Neural cell (in vitro differentiated cells): ENCODE measurements around the gene RNF187. TPM values are rescaled to one million over a fixed set of nuclear protein-coding genes. Genes with fewer than 3 reads are reported as not detected.

Experiments used
- H2AFZ ChIP-seq: fragments of 200-600, 300-800 bp; sonication (generic), shearing (Covaris generic); 2 replicates; pipeline ENCODE4 v1.6.0; 2014; ENCODE audit warnings: low read depth, mild to moderate bottlenecking, antibody characterized with exemption, low read length, moderate library complexity
- H3F3A ChIP-seq: fragments of 200-600 bp; shearing (Covaris generic); 2 replicates; pipeline ENCODE4 v1.6.1; 2016; ENCODE audit warnings: mild to moderate bottlenecking, moderate library complexity, mixed read lengths, antibody characterized with exemption, low read length; ENCODE audit not compliant: insufficient read depth, poor library complexity, severe bottlenecking
- H3K27ac ChIP-seq: fragments of 200-600, 300-800 bp; sonication (generic), shearing (Covaris generic); 2 replicates; pipeline ENCODE4 v1.5.1; 2014; ENCODE audit warnings: mild to moderate bottlenecking, low read length, moderate library complexity
- H3K27me3 ChIP-seq: fragments of 300-800, 200-600 bp; sonication (generic), shearing (Covaris generic); 2 replicates; pipeline ENCODE4 v1.6.0; 2014; ENCODE audit warnings: mild to moderate bottlenecking, low read depth, low read length, moderate library complexity; ENCODE audit not compliant: insufficient read depth
- H3K36me3 ChIP-seq: fragments of 300-800, 200-600 bp; sonication (generic), shearing (Covaris generic); 2 replicates; pipeline ENCODE4 v1.5.1; 2014; ENCODE audit warnings: mild to moderate bottlenecking, antibody characterized with exemption, low read length, moderate library complexity; ENCODE audit not compliant: insufficient read depth
- H3K4me2 ChIP-seq: fragments of 300-800, 200-600 bp; sonication (generic), shearing (Covaris generic); 2 replicates; pipeline ENCODE4 v1.6.0; 2014; ENCODE audit warnings: mild to moderate bottlenecking, low read length
- H3K4me3 ChIP-seq: fragments of 300-800, 200-600 bp; sonication (generic), shearing (Covaris generic); 2 replicates; pipeline ENCODE4 v1.5.1; 2014; ENCODE audit warnings: mild to moderate bottlenecking, low read length, moderate library complexity
- H3K79me2 ChIP-seq: fragments of 200-600 bp; shearing (Covaris generic); replicated peaks from 2 replicates; pipeline ENCODE4 v1.6.0; 2014; ENCODE audit warnings: mild to moderate bottlenecking, low read length, moderate library complexity; ENCODE audit not compliant: insufficient read depth
- H3K9ac ChIP-seq: fragments of 300-800, 200-600 bp; sonication (generic), shearing (Covaris generic); 2 replicates; pipeline ENCODE4 v1.6.1; 2016; ENCODE audit warnings: mild to moderate bottlenecking, low read length, mixed read lengths
- H3K9me2 ChIP-seq: fragments of 200-600 bp; shearing (Covaris generic); 2 replicates; pipeline ENCODE4 v1.6.1; 2016; ENCODE audit warnings: mild to moderate bottlenecking, low read length, mixed read lengths; ENCODE audit not compliant: insufficient read depth
- H3K9me3 ChIP-seq: fragments of 200-600, 300-800 bp; sonication (generic), shearing (Covaris generic); 2 replicates; pipeline ENCODE4 v1.6.1; 2016; ENCODE audit warnings: mild to moderate bottlenecking, mixed run types, low read length, moderate library complexity, mixed read lengths
- H4K20me1 ChIP-seq: fragments of 200-600 bp; shearing (Covaris generic); 2 replicates; pipeline ENCODE4 v1.6.1; 2016; ENCODE audit warnings: mild to moderate bottlenecking, mixed run types; ENCODE audit not compliant: insufficient read depth
- CTCF ChIP-seq: fragments of 450-650 bp; IDR thresholded peaks from 2 replicates; pipeline ENCODE4 v1.5.1; 2014; ENCODE audit warnings: antibody characterized with exemption, mild to moderate bottlenecking, moderate library complexity; ENCODE audit not compliant: poor library complexity, severe bottlenecking
- EP300 ChIP-seq: fragments of 450-650 bp; conservative IDR thresholded peaks from 2 replicates; pipeline ENCODE4 v1.6.1; 2014; ENCODE audit warnings: antibody characterized with exemption, mild to moderate bottlenecking, moderate library complexity; ENCODE audit not compliant: poor library complexity, severe bottlenecking
- EZH2 ChIP-seq: fragments of 200-600, 300-800 bp; shearing (Covaris generic), sonication (generic); IDR thresholded peaks from 2 replicates; pipeline ENCODE4 v1.6.1; 2014; ENCODE audit warnings: antibody characterized with exemption, low read length, borderline replicate concordance, mild to moderate bottlenecking; ENCODE audit not compliant: insufficient read depth, poor library complexity, severe bottlenecking
- MXI1 ChIP-seq: fragments of 450-650 bp; conservative IDR thresholded peaks from 2 replicates; pipeline ENCODE4 v1.6.1; 2014; ENCODE audit warnings: antibody characterized with exemption, mild to moderate bottlenecking; ENCODE audit not compliant: poor library complexity, severe bottlenecking
- POLR2AphosphoS5 ChIP-seq: IDR thresholded peaks from 2 replicates; pipeline ENCODE4 v1.6.1; 2012
- RAD21 ChIP-seq: fragments of 450-650 bp; conservative IDR thresholded peaks from 2 replicates; pipeline ENCODE4 v1.6.1; 2014; ENCODE audit warnings: antibody characterized with exemption, mild to moderate bottlenecking, moderate library complexity
- REST ChIP-seq: IDR thresholded peaks from 2 replicates; pipeline ENCODE4 v1.6.1; 2012; ENCODE audit warnings: borderline replicate concordance
- SMC3 ChIP-seq: fragments of 450-650 bp; conservative IDR thresholded peaks from 2 replicates; pipeline ENCODE4 v1.6.1; 2014; ENCODE audit warnings: antibody characterized with exemption, mild to moderate bottlenecking, moderate library complexity; ENCODE audit not compliant: poor library complexity
- TAF1 ChIP-seq: IDR thresholded peaks from 2 replicates; pipeline ENCODE4 v1.6.1; 2012; ENCODE audit warnings: low read depth
- polyA plus RNA-seq: library from polyadenylated mRNA; depleted of rRNA; stranded (reverse); fragments of >200 nt; gene quantifications from 2 replicates; pipeline ENCODE4 v1.2.3, GENCODE V29; 2014

The RNF187 gene
- polyA plus RNA-seq, 1 donor from 2014 or later, result 73.6 TPM

- H3K9me3 ChIP-seq, result no peaks in the 10 kb centered on the region
- TF ChIP-seq EZH2 (no peak), RAD21 (no peak), EP300 (no peak)
- no peaks in the 10 kb centered on the region for H3K9me2 ChIP-seq
- H4K20me1 ChIP-seq, result no peaks in the 10 kb centered on the region
- H2AFZ ChIP-seq, result no peak overlapping the region
- H3K4me3 ChIP-seq, result peak overlapping the region; percentile 88
- H3K36me3 ChIP-seq, result no peaks in the 10 kb centered on the region
- H3K9ac ChIP-seq, result peak overlapping the region; percentile 78
- peak overlapping the region; percentile 24 for H3K27ac ChIP-seq
- H3F3A ChIP-seq, result no peaks in the 10 kb centered on the region
- H3K27me3 ChIP-seq, result no peaks in the 10 kb centered on the region
- peak overlapping the region; percentile 89 for H3K4me2 ChIP-seq
- H3K79me2 ChIP-seq, result peaks cover 9% of the 10 kb centered on the region
Observed at GRCh38 chr1:228488125-228488817, 1.1 kb downstream of the RNF187 start.

- no peaks in the 10 kb centered on the region for H3F3A ChIP-seq
- no peaks in the 10 kb centered on the region for H4K20me1 ChIP-seq
- peak overlapping the region; percentile 88 for H3K4me3 ChIP-seq
- no peak overlapping the region for H3K4me2 ChIP-seq
- H3K79me2 ChIP-seq, result peaks cover 9% of the 10 kb centered on the region
- no peaks in the 10 kb centered on the region for H3K27me3 ChIP-seq
- no peaks in the 10 kb centered on the region for H3K9me2 ChIP-seq
- TF ChIP-seq POLR2AphosphoS5 (no peak), MXI1 (no peak), SMC3 (no peak), RAD21 (no peak), TAF1 (no peak), CTCF (no peak), EP300 (no peak), REST (no peak), EZH2 (no peak)
- no peak overlapping the region for H3K27ac ChIP-seq
- H3K36me3 ChIP-seq, result no peaks in the 10 kb centered on the region
- no peaks in the 10 kb centered on the region for H3K9me3 ChIP-seq
- H3K9ac ChIP-seq, result peak overlapping the region; percentile 78
- H2AFZ ChIP-seq, result no peak overlapping the region
Observed at GRCh38 chr1:228488818-228489674, 1.9 kb downstream of the RNF187 start.
